ENCODE measurements around the gene RPL29.

- TF ChIP-seq, protein P1, sequence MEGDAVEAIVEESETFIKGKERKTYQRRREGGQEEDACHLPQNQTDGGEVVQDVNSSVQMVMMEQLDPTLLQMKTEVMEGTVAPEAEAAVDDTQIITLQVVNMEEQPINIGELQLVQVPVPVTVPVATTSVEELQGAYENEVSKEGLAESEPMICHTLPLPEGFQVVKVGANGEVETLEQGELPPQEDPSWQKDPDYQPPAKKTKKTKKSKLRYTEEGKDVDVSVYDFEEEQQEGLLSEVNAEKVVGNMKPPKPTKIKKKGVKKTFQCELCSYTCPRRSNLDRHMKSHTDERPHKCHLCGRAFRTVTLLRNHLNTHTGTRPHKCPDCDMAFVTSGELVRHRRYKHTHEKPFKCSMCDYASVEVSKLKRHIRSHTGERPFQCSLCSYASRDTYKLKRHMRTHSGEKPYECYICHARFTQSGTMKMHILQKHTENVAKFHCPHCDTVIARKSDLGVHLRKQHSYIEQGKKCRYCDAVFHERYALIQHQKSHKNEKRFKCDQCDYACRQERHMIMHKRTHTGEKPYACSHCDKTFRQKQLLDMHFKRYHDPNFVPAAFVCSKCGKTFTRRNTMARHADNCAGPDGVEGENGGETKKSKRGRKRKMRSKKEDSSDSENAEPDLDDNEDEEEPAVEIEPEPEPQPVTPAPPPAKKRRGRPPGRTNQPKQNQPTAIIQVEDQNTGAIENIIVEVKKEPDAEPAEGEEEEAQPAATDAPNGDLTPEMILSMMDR (IDR thresholded peaks at IDR 0.05; ENCODE audit: low read length), result no peak
- TF ChIP-seq EZH2 (IDR thresholded peaks at IDR 0.05; ENCODE audit: borderline replicate concordance, low read length), result no peak
Measured at GRCh38 chr3:51997172-51997571, 1.5 kb upstream of the RPL29 start.
